ENCODE data around the gene FIGNL1.

The FIGNL1 gene

GRCh38 chr7:50479743-50480517 lies 29.8 kb upstream of the FIGNL1 start:
- no peak overlapping the region for H3K4me3 ChIP-seq
- DNase-seq (ENCODE audit: low spot score in 2 of 2): no peak
- in situ Hi-C loops (cut with MboI; ENCODE audit: low sequenced_read_pairs): no loop called here
- H3K4me1 ChIP-seq: no peaks in the 10 kb centered on the region
- no peaks in the 10 kb centered on the region for H3K9me3 ChIP-seq
- H3K27me3 ChIP-seq (ENCODE audit: low read depth): no peaks in the 10 kb centered on the region
- H3K36me3 ChIP-seq (replicated peaks): no peaks in the 10 kb centered on the region

- in situ Hi-C loops (cut with MboI; ENCODE audit: low sequenced_read_pairs): no loop called here
- no peak overlapping the region for H3K4me3 ChIP-seq
- no peaks in the 10 kb centered on the region for H3K4me1 ChIP-seq
- no peaks in the 10 kb centered on the region for H3K9me3 ChIP-seq
- no peaks in the 10 kb centered on the region for H3K36me3 ChIP-seq (replicated peaks)
- H3K27me3 ChIP-seq (ENCODE audit: low read depth): no peaks in the 10 kb centered on the region
- DNase-seq (ENCODE audit: low spot score in 2 of 2): no peak
Observed at GRCh38 chr7:50477640-50478039, 27.5 kb upstream of the FIGNL1 start.

DNA sequence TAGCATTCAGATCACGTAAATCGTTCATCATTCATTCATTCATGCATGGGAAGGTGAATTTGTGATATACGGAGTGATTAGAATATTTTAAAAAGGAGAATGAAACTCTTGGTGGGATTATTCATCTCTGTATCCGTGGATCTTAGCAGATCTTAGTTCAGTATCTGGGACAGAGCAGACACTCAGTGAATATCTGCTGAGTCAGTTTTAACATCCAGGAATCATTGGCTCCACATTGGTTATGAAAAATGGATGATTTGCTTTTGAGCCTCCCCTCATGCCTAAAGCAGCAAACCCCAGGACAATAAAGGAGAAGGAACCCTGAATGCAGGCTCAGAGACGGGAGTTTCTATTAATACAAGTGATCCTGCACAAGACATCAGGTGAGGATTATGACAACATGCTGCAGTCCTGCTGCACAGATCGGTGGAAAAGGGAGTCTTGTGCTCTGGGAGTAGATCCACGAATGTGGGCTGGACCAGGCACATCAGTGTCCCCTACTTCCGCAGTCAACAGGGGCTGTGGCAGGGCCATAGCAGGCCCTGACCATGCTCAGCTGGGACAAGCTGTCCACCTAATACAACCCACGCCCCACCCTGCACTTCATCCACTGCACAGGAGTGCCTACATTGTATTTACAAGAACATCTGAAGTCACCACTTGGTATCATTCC lies 26.9 kb upstream of the FIGNL1 start:
- H3K4me3 ChIP-seq: no peak overlapping the region
- no peaks in the 10 kb centered on the region for H3K36me3 ChIP-seq (replicated peaks)
- H3K9me3 ChIP-seq: no peaks in the 10 kb centered on the region
- no peaks in the 10 kb centered on the region for H3K4me1 ChIP-seq
- in situ Hi-C loops (cut with MboI; ENCODE audit: low sequenced_read_pairs): no loop called here
- H3K27me3 ChIP-seq (ENCODE audit: low read depth): no peaks in the 10 kb centered on the region
- DNase-seq (ENCODE audit: low spot score in 2 of 2): no peak

- H3K4me1 ChIP-seq: no peaks in the 10 kb centered on the region
- no peaks in the 10 kb centered on the region for H3K9me3 ChIP-seq
- H3K27me3 ChIP-seq (ENCODE audit: low read depth): no peaks in the 10 kb centered on the region
- no peak for DNase-seq (ENCODE audit: low spot score in 2 of 2)
- H3K36me3 ChIP-seq (replicated peaks): no peaks in the 10 kb centered on the region
- in situ Hi-C loops (cut with MboI; ENCODE audit: low sequenced_read_pairs): no loop called here
- H3K4me3 ChIP-seq: no peak overlapping the region
Observed at GRCh38 chr7:50475340-50475739, 25.2 kb upstream of the FIGNL1 start.

GRCh38 chr7:50474382-50475160 lies 24.4 kb upstream of the FIGNL1 start:
- no peaks in the 10 kb centered on the region for H3K9me3 ChIP-seq
- no peaks in the 10 kb centered on the region for H3K27me3 ChIP-seq (ENCODE audit: low read depth)
- in situ Hi-C loops (cut with MboI; ENCODE audit: low sequenced_read_pairs): loop anchor here (25.0 kb wide), 1 partner anchor 888 kb away; no protein-coding TSS in a partner anchor
- no peak for DNase-seq (ENCODE audit: low spot score in 2 of 2)
- H3K36me3 ChIP-seq (replicated peaks): no peaks in the 10 kb centered on the region
- H3K4me3 ChIP-seq: no peak overlapping the region
- no peaks in the 10 kb centered on the region for H3K4me1 ChIP-seq

DNA sequence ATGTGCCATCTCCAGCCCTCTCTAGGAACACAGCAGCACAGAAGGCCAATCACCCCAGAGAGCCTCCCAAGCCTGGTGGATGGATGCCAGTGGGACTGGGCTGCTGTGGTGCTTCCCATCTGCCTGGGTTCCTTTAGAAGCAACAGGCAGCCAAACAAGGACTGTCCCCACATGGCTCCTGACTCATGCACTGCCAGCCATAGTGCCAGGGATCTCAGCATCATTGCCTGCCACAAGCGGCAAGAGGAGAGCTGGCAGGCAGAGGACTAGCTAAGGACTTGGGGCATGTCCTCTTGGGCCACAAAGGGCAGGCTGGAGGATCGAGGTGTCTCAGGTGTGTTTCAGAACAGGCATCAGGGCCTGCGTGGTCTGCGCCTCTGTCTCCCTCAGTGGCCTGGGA lies 23.4 kb upstream of the FIGNL1 start:
- in situ Hi-C loops (cut with MboI; ENCODE audit: low sequenced_read_pairs): loop anchor here (25.0 kb wide), 1 partner anchor 889 kb away; no protein-coding TSS in a partner anchor

GRCh38 chr7:50472427-50472826 lies 22.3 kb upstream of the FIGNL1 start:
- no peaks in the 10 kb centered on the region for H3K36me3 ChIP-seq (replicated peaks)
- no peaks in the 10 kb centered on the region for H3K9me3 ChIP-seq
- H3K4me3 ChIP-seq: no peak overlapping the region
- DNase-seq (ENCODE audit: low spot score in 2 of 2): no peak
- no peaks in the 10 kb centered on the region for H3K27me3 ChIP-seq (ENCODE audit: low read depth)
- in situ Hi-C loops (cut with MboI; ENCODE audit: low sequenced_read_pairs): loop anchor here (25.0 kb wide), 1 partner anchor 890 kb away; no protein-coding TSS in a partner anchor
- H3K4me1 ChIP-seq: peaks cover 4% of the 10 kb centered on the region

More for the DNA sequence above, 23.4 kb upstream of the FIGNL1 start:
- Histone ChIP-seq H3K4me3 (no peak overlapping the region), H3K9me3 (no peaks in the 10 kb centered on the region), H3K36me3 (replicated peaks) (no peaks in the 10 kb centered on the region), H3K4me1 (no peaks in the 10 kb centered on the region), H3K27me3 (ENCODE audit: low read depth) (no peaks in the 10 kb centered on the region)
- DNase-seq (ENCODE audit: low spot score in 2 of 2): no peak

GRCh38 chr7:50471970-50472369 lies 21.8 kb upstream of the FIGNL1 start:
- Histone ChIP-seq H3K36me3 (replicated peaks) (no peaks in the 10 kb centered on the region), H3K9me3 (no peaks in the 10 kb centered on the region), H3K4me3 (no peak overlapping the region), H3K27me3 (ENCODE audit: low read depth) (no peaks in the 10 kb centered on the region), H3K4me1 (peaks cover 4% of the 10 kb centered on the region)
- in situ Hi-C loops (cut with MboI; ENCODE audit: low sequenced_read_pairs): loop anchor here (25.0 kb wide), 1 partner anchor 890 kb away; no protein-coding TSS in a partner anchor
- no peak for DNase-seq (ENCODE audit: low spot score in 2 of 2)

GRCh38 chr7:50470250-50471163 lies 20.4 kb upstream of the FIGNL1 start:
- in situ Hi-C loops (cut with MboI; ENCODE audit: low sequenced_read_pairs): loop anchor here (25.0 kb wide), 1 partner anchor 892 kb away; no protein-coding TSS in a partner anchor
- peaks cover 4% of the 10 kb centered on the region for H3K4me1 ChIP-seq
- H3K27me3 ChIP-seq (ENCODE audit: low read depth): no peaks in the 10 kb centered on the region
- H3K4me3 ChIP-seq: no peak overlapping the region
- H3K36me3 ChIP-seq (replicated peaks): no peaks in the 10 kb centered on the region
- H3K9me3 ChIP-seq: no peaks in the 10 kb centered on the region
- no peak for DNase-seq (ENCODE audit: low spot score in 2 of 2)

- Histone ChIP-seq H3K4me1 (peaks cover 4% of the 10 kb centered on the region), H3K4me3 (no peak overlapping the region), H3K27me3 (ENCODE audit: low read depth) (no peaks in the 10 kb centered on the region), H3K36me3 (replicated peaks) (no peaks in the 10 kb centered on the region), H3K9me3 (no peaks in the 10 kb centered on the region)
- in situ Hi-C loops (cut with MboI; ENCODE audit: low sequenced_read_pairs): loop anchor here (10.0 to 25.0 kb wide), 2 partner anchors 676 to 893 kb away; no protein-coding TSS in a partner anchor
- no peak for DNase-seq (ENCODE audit: low spot score in 2 of 2)
Observed at GRCh38 chr7:50469181-50469580, 19.0 kb upstream of the FIGNL1 start.

GRCh38 chr7:50467817-50468610 lies 17.9 kb upstream of the FIGNL1 start:
- peaks cover 4% of the 10 kb centered on the region for H3K4me1 ChIP-seq
- in situ Hi-C loops (cut with MboI; ENCODE audit: low sequenced_read_pairs): loop anchor here (10.0 to 25.0 kb wide), 2 partner anchors 677 to 894 kb away; no protein-coding TSS in a partner anchor
- H3K27me3 ChIP-seq (ENCODE audit: low read depth): no peaks in the 10 kb centered on the region
- no peak overlapping the region for H3K4me3 ChIP-seq
- no peaks in the 10 kb centered on the region for H3K36me3 ChIP-seq (replicated peaks)
- no peaks in the 10 kb centered on the region for H3K9me3 ChIP-seq
- peak; percentile 69 to 87 for DNase-seq (ENCODE audit: low spot score in 2 of 2)

Data from HAP-1 (cell line).